ENCODE results near the gene ZFYVE27.

Gene ZFYVE27

DNA sequence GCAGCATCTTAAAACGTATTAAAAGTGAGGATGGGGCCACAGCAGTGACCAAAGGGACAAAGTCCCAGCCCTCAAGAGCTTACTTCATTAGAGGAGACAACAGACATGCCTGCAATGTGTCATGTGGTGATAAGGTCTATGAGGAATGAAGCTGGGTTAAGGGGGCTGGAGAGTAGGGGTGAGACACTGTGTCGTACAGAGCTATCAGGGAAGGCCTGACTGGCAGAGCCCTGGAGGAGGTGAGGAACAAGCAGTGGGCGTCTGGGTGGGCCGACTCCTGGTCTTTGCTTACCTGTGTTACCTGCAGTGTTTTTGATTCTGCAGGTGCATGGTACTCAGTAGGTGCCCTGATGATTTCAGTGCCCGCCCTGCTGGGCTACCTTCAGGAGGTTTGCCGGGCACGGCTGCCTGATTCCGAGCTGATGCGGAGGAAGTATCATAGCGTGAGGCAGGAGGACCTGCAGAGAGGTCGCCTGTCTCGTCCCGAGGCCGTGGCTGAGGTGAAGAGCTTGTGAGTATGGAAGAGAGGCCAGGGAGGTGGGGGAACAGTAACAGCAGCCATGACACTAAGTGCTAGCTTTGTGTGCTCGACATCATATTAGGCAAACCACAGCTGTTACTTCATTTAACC, 7.6 kb downstream of the ZFYVE27 start:
- DNase-seq (ENCODE audit: low read depth) = no peak

- no peak for DNase-seq (ENCODE audit: low read depth)
These were observed 10.6 kb downstream of the ZFYVE27 start for GRCh38 chr10:97747573-97747972.

GRCh38 chr10:97748116-97748515, 11.2 kb downstream of the ZFYVE27 start:
- no peak for DNase-seq (ENCODE audit: low read depth)

GRCh38 chr10:97752956-97753355, 16.0 kb downstream of the ZFYVE27 start:
- DNase-seq (ENCODE audit: low read depth) = no peak

DNA sequence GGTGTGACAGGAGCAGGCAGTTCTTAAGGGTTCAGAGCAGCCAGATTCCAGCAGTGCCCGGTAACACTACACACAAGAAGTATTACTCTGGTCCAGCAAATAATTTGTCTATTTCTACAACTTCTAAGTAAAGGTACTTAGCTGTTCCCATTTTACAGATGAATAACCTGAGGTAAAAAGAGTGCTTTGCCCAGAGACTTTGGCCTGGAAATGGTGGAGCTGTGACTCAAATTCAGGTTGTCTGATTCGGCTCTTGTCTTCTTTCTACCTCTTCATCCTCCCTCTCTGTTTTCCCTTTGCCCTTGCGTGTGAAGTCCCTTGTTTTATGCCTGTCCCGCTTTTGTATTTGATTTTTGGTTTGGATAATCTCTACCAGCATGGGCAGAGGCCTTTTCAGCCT, 17.8 kb downstream of the ZFYVE27 start:
- no peak for DNase-seq (ENCODE audit: low read depth)

GRCh38 chr10:97755718-97756117, 18.8 kb downstream of the ZFYVE27 start:
- no peak for DNase-seq (ENCODE audit: low read depth)

DNA sequence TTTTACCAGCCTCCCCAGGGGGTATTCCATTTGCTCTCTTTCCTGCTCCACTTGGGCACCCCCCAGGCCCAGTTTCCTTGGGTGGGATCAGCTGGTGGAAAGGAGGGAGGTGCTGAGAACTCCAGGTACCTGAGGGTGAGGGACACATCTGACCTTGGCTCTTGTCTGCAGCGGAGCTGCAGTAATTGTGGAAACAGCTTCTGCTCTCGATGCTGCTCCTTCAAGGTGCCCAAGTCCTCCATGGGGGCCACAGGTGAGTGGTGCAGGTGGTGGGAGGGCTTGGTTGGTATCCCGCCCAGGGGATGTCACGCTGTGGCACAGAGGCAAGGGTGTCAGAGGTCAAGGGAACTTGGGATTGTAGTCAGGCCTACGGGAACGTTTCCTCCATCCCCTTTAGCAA, 20.5 kb downstream of the ZFYVE27 start:
- DNase-seq (ENCODE audit: low read depth) = no peak

DNA sequence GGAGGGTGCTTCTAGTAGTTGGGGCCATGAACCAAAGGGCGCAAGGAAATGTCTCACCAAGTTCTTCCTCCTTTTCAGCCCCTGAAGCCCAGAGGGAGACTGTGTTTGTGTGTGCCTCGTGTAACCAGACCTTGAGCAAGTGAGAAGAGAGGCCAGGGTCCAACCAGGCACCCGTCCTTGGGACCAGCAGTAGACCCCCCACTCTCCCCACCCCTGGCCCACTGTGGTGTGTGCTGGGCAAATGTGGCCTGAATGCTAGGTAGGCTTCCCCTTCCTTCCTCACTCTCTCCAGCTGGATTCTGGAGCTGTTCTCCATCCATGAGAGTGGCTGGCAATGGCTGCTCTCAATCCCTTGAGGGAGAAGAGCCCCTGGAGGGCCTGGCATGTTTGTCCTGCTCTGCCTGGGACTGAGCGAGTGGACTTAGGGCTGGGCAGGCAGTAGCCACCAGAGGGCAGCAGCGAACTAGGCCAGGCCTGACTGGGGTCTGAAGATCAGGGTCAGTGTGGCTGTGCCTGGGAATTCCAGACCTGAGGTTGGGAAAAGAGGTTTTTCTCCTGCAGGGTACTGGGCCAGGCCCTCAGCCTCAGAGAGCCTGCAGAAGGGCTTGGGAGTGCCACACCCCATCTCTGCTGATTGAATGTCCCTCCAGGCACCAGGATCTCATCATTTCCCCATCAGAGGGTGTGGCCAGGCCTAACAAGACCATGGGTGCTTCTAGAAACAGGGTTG, 22.4 kb downstream of the ZFYVE27 start:
- no peak for DNase-seq (ENCODE audit: low read depth)

GRCh38 chr10:97759946-97760345, 23.0 kb downstream of the ZFYVE27 start:
- DNase-seq (ENCODE audit: low read depth) = no peak

DNA sequence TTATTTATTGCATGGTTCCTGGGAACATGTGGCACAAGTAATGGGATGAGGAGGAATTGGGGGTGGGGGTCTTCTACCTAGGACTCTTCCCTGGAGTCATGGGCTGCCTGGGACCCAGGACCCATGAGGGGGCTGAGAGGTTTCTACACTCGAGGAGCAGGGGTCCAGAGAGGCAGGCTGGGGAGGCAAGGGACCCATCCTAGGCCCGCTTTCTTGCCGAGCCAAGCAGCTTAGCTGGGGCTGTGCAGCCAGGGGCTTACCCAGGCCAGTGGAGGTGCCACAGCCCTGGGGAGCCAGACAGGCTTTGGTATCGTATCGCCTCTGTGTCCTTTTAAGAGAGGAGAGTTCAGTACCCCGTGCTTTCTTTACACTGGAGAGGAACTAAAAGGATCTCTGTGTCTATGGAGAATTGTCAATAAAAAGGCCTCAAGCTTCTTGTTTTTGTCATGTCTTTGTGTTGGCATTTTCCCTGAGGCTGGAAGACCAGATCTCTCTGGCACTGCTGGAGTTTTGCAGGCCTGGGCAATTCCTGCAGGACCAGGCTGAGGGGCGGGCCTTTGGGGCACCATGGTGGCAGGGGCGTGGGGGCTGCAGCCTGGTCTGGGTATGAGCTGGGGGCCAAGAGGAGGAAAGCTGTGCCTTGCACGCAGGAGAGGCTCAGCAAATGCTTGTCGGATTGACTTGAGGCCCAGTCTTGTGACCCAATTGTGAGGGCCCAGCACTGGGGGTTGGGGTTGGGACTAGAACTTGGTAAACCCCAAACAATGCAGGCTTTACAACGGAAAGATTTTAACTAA, 23.7 kb downstream of the ZFYVE27 start:
- no peak for DNase-seq (ENCODE audit: low read depth)

DNA sequence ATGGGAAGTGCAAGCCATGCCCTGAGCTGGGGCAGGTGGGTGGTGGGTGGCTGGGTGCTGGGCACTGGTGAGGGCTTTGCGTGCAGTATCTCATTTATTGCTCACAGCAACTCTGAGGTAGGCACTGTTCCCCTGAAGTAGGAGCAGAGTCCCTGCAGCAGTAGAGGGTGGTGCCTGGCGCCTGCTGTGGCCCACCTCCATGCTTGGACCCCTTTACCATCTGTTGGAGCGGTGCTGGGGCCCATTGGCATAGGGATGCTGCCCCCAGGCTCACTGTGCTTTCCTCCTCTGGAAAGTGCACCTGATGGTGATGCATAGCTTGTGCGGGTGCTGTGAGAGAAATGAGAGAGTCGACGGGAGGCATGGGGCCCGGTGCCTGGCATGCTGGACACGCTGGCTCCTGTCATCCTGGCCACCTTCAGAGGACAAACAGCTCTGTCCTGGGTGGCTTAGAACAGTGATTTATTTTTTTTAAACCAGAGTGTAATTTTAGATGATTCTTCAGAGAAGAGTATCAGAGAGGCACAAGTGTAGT, 24.5 kb downstream of the ZFYVE27 start:
- no peak for DNase-seq (ENCODE audit: low read depth)

GRCh38 chr10:97762056-97762455, 25.1 kb downstream of the ZFYVE27 start:
- no peak for DNase-seq (ENCODE audit: low read depth)

GRCh38 chr10:97762816-97763215, 25.9 kb downstream of the ZFYVE27 start:
- DNase-seq (ENCODE audit: low read depth) = no peak

DNA sequence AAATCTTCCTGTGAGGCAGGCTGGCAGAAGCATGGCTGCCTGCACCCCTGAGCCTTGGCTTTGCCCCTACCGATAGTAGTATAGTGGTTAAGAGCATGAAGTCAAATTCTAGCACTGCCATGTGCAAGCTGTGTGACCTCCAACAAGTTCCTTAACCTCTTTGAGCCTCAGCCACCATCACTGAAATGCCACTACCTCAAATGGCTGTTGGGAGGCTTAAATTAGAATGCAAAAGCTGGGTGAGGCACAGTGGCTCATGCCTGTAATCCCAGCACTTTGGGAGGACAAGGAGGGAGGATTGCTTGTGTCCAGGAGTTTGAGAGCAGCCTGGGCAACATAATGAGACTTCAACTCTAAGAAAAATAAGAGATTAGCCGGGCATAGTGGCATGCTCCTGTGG, 26.5 kb downstream of the ZFYVE27 start:
- no peak for DNase-seq (ENCODE audit: low read depth)

- DNase-seq (ENCODE audit: low read depth) = no peak
These were observed 27.0 kb downstream of the ZFYVE27 start for GRCh38 chr10:97763947-97764346.

DNA sequence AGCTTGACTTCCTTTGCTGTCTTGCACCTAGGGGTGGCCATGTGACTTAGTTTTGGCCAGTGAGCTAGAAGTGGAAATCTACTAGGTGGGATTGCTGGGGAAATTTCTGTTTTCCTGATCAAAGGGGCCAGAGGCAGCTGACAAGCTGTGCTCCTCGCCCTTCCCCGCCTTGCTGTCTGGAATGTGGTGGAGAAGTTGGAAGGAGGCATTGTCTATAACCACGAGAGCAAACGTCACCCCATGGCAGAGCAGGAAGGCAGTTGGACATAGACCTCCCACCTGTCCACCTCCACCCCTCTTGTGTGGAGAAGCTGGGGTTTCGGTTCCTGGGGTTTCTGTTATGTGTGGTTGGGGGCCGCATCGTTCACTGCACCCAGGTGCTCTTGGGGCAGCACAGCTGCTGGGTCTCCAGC, 27.6 kb downstream of the ZFYVE27 start:
- DNase-seq (ENCODE audit: low read depth) = no peak

- no peak for DNase-seq (ENCODE audit: low read depth)
These were observed 28.3 kb downstream of the ZFYVE27 start for GRCh38 chr10:97765201-97765600.

DNA sequence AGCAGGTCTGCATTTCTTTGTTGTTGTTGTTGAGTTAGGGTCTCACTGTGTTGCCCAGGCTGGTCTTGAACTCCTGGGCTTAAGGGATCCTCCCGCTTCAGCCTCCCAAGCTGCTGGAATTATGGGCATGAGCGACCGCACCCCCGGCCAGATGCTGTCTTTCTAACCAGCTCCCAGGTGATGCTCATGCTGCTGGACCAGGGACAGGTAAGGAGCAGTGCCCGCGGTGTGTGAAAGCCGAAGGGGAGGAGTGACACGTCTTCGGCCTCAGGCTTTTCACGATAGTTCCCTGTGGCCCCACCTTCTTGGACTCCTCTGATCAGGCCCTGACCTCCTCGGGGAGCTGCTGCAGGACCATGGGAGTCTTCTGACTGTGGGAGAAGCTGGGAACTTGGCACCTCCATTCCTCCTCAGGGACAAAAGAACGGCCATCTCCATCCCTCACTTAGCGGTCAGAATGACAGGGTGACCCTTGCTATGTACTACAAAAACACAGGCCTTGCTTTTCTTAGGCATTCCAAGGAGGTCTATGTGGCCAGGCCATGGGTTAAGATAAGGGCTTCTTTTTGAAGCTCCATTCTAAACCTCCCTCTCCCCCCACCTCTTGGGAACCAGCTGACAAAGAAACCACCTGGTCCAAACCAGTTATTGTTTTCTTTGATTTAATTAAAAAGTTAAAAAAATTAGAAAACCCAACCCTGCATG, 29.3 kb downstream of the ZFYVE27 start:
- no peak for DNase-seq (ENCODE audit: low read depth)

DNA sequence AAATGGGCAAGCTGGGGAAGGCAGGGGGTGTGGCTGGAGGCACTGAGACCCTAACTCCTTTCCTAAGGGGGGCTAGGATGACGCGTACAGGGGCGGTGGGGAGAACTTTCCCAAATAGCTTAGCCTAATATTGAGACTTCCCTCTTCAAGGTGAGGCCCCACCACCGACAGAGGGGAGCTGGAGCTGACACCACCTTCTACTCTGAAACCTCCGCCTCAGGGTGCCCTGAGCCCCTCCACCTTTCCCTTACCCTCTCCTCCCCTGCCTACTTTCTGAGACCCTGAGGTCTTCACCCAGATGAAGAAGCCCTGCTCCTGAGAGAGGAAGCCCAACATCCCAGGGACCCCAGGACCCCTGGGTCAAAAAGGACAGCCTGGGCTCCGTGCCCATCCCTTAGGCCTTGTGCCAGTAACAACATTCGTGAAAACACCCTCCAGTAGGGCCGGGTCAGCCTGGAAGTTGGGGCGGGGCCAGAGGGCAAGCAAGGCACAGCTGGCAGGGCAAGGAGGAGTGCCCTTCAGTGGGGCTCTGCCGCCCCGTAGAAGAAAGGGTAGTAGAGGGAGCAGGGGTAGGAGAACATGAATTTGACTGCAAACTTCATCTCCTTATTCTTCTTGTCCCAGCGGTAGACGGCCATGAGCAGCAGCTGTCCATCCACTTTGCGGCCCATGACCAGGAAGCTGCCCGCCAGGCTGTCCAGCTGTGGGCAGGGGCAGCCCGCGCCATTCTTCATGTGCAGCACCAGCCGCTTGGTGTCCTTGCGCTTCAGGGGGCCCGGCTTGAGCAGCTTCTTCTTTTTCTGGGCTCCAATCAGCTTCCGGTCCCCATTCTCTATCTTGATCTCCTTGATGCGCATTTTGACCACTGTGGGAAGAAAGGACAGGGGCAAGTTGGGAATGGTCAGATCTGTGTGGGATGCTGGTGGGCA, 30.3 kb downstream of the ZFYVE27 start:
- no peak for DNase-seq (ENCODE audit: low read depth)

GRCh38 chr10:97768322-97769315, 31.7 kb downstream of the ZFYVE27 start:
- no peak for DNase-seq (ENCODE audit: low read depth)

All from T-helper 22 cell (primary cell).